OCI-LY7 (cell line): ENCODE data around the gene KLK6. TPM values are rescaled to one million over a fixed set of nuclear protein-coding genes. Genes with fewer than 3 reads are reported as not detected.

Source experiments
- Bru-seq: library from RNA; stranded (reverse); fragments of 400-500 nt; gene quantifications from one replicate; lab custom pipeline; 2021; lab: Mats Ljungman, UMichigan
- BruChase-seq, 2 experiments: library from RNA; stranded (reverse); fragments of 400-500 nt; gene quantifications; one replicate each; lab custom pipeline; 2021; lab: Mats Ljungman, UMichigan
- BruUV-seq: library from RNA; stranded (reverse); fragments of 400-500 nt; replicated peaks from 2 replicates; lab custom pipeline; 2021; lab: Mats Ljungman, UMichigan
- CTCF ChIA-PET: fragments of 300-600 bp; sonication (Branson Sonifier 250); formaldehyde crosslinking; loops from one replicate; lab custom pipeline; 2022; ENCODE audit warnings: antibody characterized with exemption; ENCODE audit not compliant: unreplicated experiment; lab: Charles Lee
- POLR2A ChIA-PET: fragments of 300-600 bp; sonication (Branson Sonifier 250); formaldehyde crosslinking; loops from one replicate; lab custom pipeline; 2022; ENCODE audit warnings: antibody characterized with exemption; lab: Charles Lee
- DNase-seq: peaks from one replicate; pipeline ENCODE4 v3.0.0-alpha.2; 2015; ENCODE audit warnings: low spot score
- H2AFZ ChIP-seq: fragments of 200-600 bp; sonication (generic), shearing (Covaris generic); 2 replicates; pipeline ENCODE4 v1.6.1; 2014; ENCODE audit warnings: mild to moderate bottlenecking, antibody characterized with exemption, low read length, moderate library complexity
- H3K27ac ChIP-seq: fragments of 200-600 bp; sonication (generic); 2 replicates; pipeline ENCODE4 v1.5.1; 2014; ENCODE audit warnings: mixed run types, low read depth, mild to moderate bottlenecking, moderate library complexity, low read length, inconsistent platforms; ENCODE audit not compliant: poor library complexity, severe bottlenecking
- H3K36me3 ChIP-seq: fragments of 200-600 bp; sonication (generic); 2 replicates; pipeline ENCODE4 v1.6.1; 2014; ENCODE audit warnings: mild to moderate bottlenecking, antibody characterized with exemption, low read length, moderate library complexity, mixed read lengths; ENCODE audit not compliant: insufficient read depth
- H3K4me1 ChIP-seq: fragments of 200-600 bp; sonication (generic); 2 replicates; pipeline ENCODE4 v1.5.1; 2014; ENCODE audit warnings: mild to moderate bottlenecking, low read length; ENCODE audit not compliant: insufficient read depth, poor library complexity, severe bottlenecking
- H3K4me2 ChIP-seq: fragments of 200-600 bp; sonication (generic); 2 replicates; pipeline ENCODE4 v1.6.1; 2014; ENCODE audit warnings: mild to moderate bottlenecking, low read length
- H3K4me3 ChIP-seq: fragments of 200-600 bp; sonication (generic); 2 replicates; pipeline ENCODE4 v1.5.1; 2014; ENCODE audit warnings: mild to moderate bottlenecking, low read depth, low read length; ENCODE audit not compliant: poor library complexity, severe bottlenecking
- H3K79me2 ChIP-seq: fragments of 200-600 bp; sonication (generic); 2 replicates; pipeline ENCODE4 v1.6.1; 2016; ENCODE audit warnings: low read depth, mild to moderate bottlenecking, low read length, moderate library complexity, mixed read lengths; ENCODE audit not compliant: insufficient read depth
- H3K9me2 ChIP-seq: fragments of 200-600 bp; sonication (generic); 2 replicates; pipeline ENCODE4 v1.6.1; 2016; ENCODE audit warnings: mild to moderate bottlenecking, low read length, mixed read lengths; ENCODE audit not compliant: insufficient read depth
- H3K9me3 ChIP-seq: fragments of 200-600 bp; sonication (generic); 2 replicates; pipeline ENCODE4 v1.6.1; 2014; ENCODE audit warnings: mild to moderate bottlenecking, mixed run types, low read length, mixed read lengths
- H4K20me1 ChIP-seq: fragments of 200-600 bp; sonication (generic); 2 replicates; pipeline ENCODE4 v1.6.1; 2014; ENCODE audit warnings: mild to moderate bottlenecking, antibody characterized with exemption, low read length, moderate library complexity, mixed read lengths; ENCODE audit not compliant: insufficient read depth
- CTCF ChIP-seq: fragments of 200-600 bp; sonication (generic); conservative IDR thresholded peaks from 2 replicates; pipeline ENCODE4 v1.5.1; 2014; ENCODE audit warnings: mild to moderate bottlenecking, antibody characterized with exemption, low read length, moderate library complexity, mixed read lengths
- EZH2phosphoT487 ChIP-seq: fragments of 200-600 bp; sonication (generic); IDR thresholded peaks from 2 replicates; pipeline ENCODE4 v1.6.1; 2018; ENCODE audit warnings: low read depth, borderline replicate concordance, mild to moderate bottlenecking, mixed run types, antibody characterized with exemption, low read length, moderate library complexity, mixed read lengths
- intact Hi-C: fragments of 100-400 bp; cut with micrococcal nuclease; formaldehyde crosslinking; loops from one replicate; pipeline ENCODE4 v1.10.0; 2022; ENCODE audit not compliant: unreplicated experiment
- long read RNA-seq: library from polyadenylated mRNA; stranded (forward); transcript quantifications from one replicate; pipeline ENCODE4 v2.0.0, GENCODE V29; 2022
- total RNA-seq, 2 experiments: library from RNA; depleted of rRNA in 1 of 2; stranded (reverse); fragments of >200 nt in 1 of 2; shearing (Covaris generic) in 1 of 2; gene quantifications; 2 replicates each; pipeline ENCODE4 v1.2.3, GENCODE V29; 2014 to 2022

The KLK6 gene
- total RNA-seq (2014; rRNA removed; shearing (Covaris generic)) (not detected in 2 replicates), total RNA-seq (2022) (not detected in 2 replicates), Bru-seq, nascent RNA (percentile 13 among the genes with signal in this experiment), BruChase-seq, experiment 1, labeled RNA remaining after a 6-hour chase (not detected), BruChase-seq, experiment 2, labeled RNA remaining after a 2-hour chase (percentile 15 among the genes with signal in this experiment)
- long read RNA-seq = 0 reads

- no TSS peak for BruUV-seq
- Histone ChIP-seq H3K4me3 (no peak within 1 kb of the TSS), H3K27ac (no peak within 1 kb of the TSS), H3K9me3 (no peaks in the 10 kb centered on the region), H4K20me1 (no peaks in the 10 kb centered on the region), H3K4me2 (no peak within 1 kb of the TSS), H3K4me1 (no peaks in the 10 kb centered on the region), H3K9me2 (no peaks in the 10 kb centered on the region), H2AFZ (no peak within 1 kb of the TSS), H3K79me2 (no peaks in the 10 kb centered on the region), H3K36me3 (no peaks in the 10 kb centered on the region)
- intact Hi-C loops = no loop called here
- DNase-seq = no peak
- CTCF ChIA-PET = no interaction called here
- no peak for TF ChIP-seq EZH2phosphoT487
- TF ChIP-seq CTCF = no peak
- POLR2A ChIA-PET = no interaction called here
Measured at GRCh38 chr19:50969413-50969760, at the start of gene KLK6. Gene KLK6, minus strand, starts transcription at chr19:50969591. Its CDS starts 1,487 bp downstream, at chr19:50968104.

- Histone ChIP-seq H3K36me3 (no peaks in the 10 kb centered on the region), H3K9me3 (no peaks in the 10 kb centered on the region), H2AFZ (no peak overlapping the region), H3K4me3 (no peak overlapping the region), H3K27ac (no peak overlapping the region), H4K20me1 (no peaks in the 10 kb centered on the region), H3K4me2 (no peak overlapping the region), H3K4me1 (no peaks in the 10 kb centered on the region), H3K9me2 (no peaks in the 10 kb centered on the region), H3K79me2 (no peaks in the 10 kb centered on the region)
- CTCF ChIA-PET = no interaction called here
- DNase-seq = no peak
- BruUV-seq = no TSS peak
- POLR2A ChIA-PET = no interaction called here
- intact Hi-C loops = no loop called here
- TF ChIP-seq EZH2phosphoT487 (no peak), CTCF (no peak)
Measured at GRCh38 chr19:51018745-51019543, 49.6 kb upstream of the KLK6 start.
